Body of pancreas (tissue), 4 donors: Measurements from ENCODE around the gene SERPINA5. TPM values are rescaled to one million over a fixed set of nuclear protein-coding genes. Genes with fewer than 3 reads are reported as not detected.
"Not testable (repeated sequence)": the region's sequence is repeated elsewhere in the genome, so short reads cannot be mapped to it uniquely, and the experiment has no call there.

ENCODE experiments used
- ATAC-seq: fragments of 150-250 bp; one replicate; pipeline ENCODE4 v1.9.1; 2016
- DNase-seq, 4 donors: peaks; one replicate each; pipeline ENCODE4 v3.0.0-alpha.2; 2019
- H3K27ac ChIP-seq, 4 donors: fragments of 200-600 bp; sonication (generic); 1 replicate in 3 of 4; 2 replicates in 1 of 4; pipeline versions ENCODE4 v1.5.1 to v1.6.1; 2016 to 2019; ENCODE audit warnings: mild to moderate bottlenecking in 1 of 4, mixed read lengths in 1 of 4, moderate library complexity in 1 of 4
- H3K27me3 ChIP-seq, 2 donors: fragments of 200-600 bp; sonication (generic); one replicate each; pipeline ENCODE4 v1.6.0; 2016; ENCODE audit warnings: mild to moderate bottlenecking in 1 of 2
- H3K36me3 ChIP-seq, 2 donors: fragments of 200-600 bp; sonication (generic); replicated peaks in 1 of 2; 2 replicates each; pipeline ENCODE4 v1.5.1; 2016; ENCODE audit warnings: low read depth in 2 of 2; ENCODE audit not compliant: insufficient read depth in 1 of 2
- H3K4me1 ChIP-seq: fragments of 200-600 bp; sonication (generic); one replicate; pipeline ENCODE4 v1.6.0; 2016
- H3K4me3 ChIP-seq, 2 donors: fragments of 200-600 bp; sonication (generic); 1 replicate in 1 of 2; 2 replicates in 1 of 2; pipeline ENCODE4 v1.5.1; 2016 to 2019
- H3K9me3 ChIP-seq, 3 donors: fragments of 200-600 bp; sonication (generic); 1 replicate in 2 of 3; 2 replicates in 1 of 3; pipeline ENCODE4 v1.5.1; 2016
- CTCF ChIP-seq, 7 experiments: fragments of 450-650 bp in 4 of 7; fragments of 200-600 bp in 3 of 7; sonication (generic) in 3 of 7; IDR thresholded peaks; one replicate each; pipeline ENCODE4 v1.5.1; 2016 to 2019; ENCODE audit warnings: antibody characterized with exemption in 7 of 7
- POLR2A ChIP-seq, 3 donors: fragments of 450-650 bp; IDR thresholded peaks; one replicate each; pipeline ENCODE4 v1.6.1; 2016; ENCODE audit warnings: antibody characterized with exemption in 3 of 3, mild to moderate bottlenecking in 2 of 3
- WGBS, 2 donors: methylation state at CpG; one replicate each; pipeline ENCODE4 v1.1.5; 2017; 5-methylcytosine and 5-hydroxymethylcytosine counted together
- intact Hi-C: fragments of 100-400 bp; cut with DNase I; formaldehyde crosslinking; loops from one replicate; pipeline ENCODE4 v1.15.1; 2023
- total RNA-seq, 2 donors: library from RNA; depleted of rRNA; stranded (reverse); fragments of >200 nt; gene quantifications; one replicate each; pipeline ENCODE4 v1.1.0, GENCODE V29; 2016

SERPINA5 gene
- total RNA-seq, 2 donors from 2014 or later, result 76.0 to 101 TPM

- Histone ChIP-seq H3K4me3 (no peak overlapping the region), H3K27ac (peak overlapping the region; percentile 59 to 75 (median 67)), H3K9me3 (no peaks in the 10 kb centered on the region), H3K36me3 (no peaks in the 10 kb centered on the region), H3K4me1 (peaks cover 70% of the 10 kb centered on the region), H3K27me3 (no peaks in the 10 kb centered on the region)
- DNase-seq (peak; percentile 66 to 82 (median 77)), ATAC-seq (peak; percentile 68)
- 51 to 53% methylated on average over 2 to 5 of the region's 5 CpGs for WGBS, 2 donors
- intact Hi-C loops, result no loop called here
- no peak for TF ChIP-seq CTCF (IDR thresholded peaks at IDR 0.05)
- no peak for TF ChIP-seq POLR2A (IDR thresholded peaks at IDR 0.05)
These were observed 5.3 kb upstream of the SERPINA5 start for GRCh38 chr14:94575730-94576585.

- H3K36me3 ChIP-seq, intact Hi-C loops, H3K9me3 ChIP-seq, H3K4me3 ChIP-seq, ATAC-seq, DNase-seq, H3K27me3 ChIP-seq: not testable (repeated sequence)
- Histone ChIP-seq H3K4me1 (peaks cover 70% of the 10 kb centered on the region), H3K27ac (peak overlapping the region in 1 of 4 donors; percentile 75)
These were observed 3.8 kb upstream of the SERPINA5 start for GRCh38 chr14:94577472-94577871.

- Histone ChIP-seq H3K27ac (no peak overlapping the region), H3K36me3 (no peaks in the 10 kb centered on the region), H3K27me3 (no peaks in the 10 kb centered on the region), H3K9me3 (no peaks in the 10 kb centered on the region), H3K4me3 (no peak overlapping the region), H3K4me1 (peaks cover 70% of the 10 kb centered on the region)
- 90 to 93% methylated on average over 6 of the region's 6 CpGs for WGBS, 2 donors
- DNase-seq, result no peak
- TF ChIP-seq POLR2A (IDR thresholded peaks at IDR 0.05) (no peak), CTCF (IDR thresholded peaks at IDR 0.05) (no peak)
- no peak for ATAC-seq
- intact Hi-C loops, result no loop called here
These were observed 2.5 kb upstream of the SERPINA5 start for GRCh38 chr14:94578712-94579111.

GRCh38 chr14:94582199-94582750, 1.0 kb downstream of the SERPINA5 start:
- H3K27ac ChIP-seq, result peak overlapping the region; percentile 65 to 84 (median 78)
- intact Hi-C loops, result no loop called here

More at GRCh38 chr14:94582199-94582750, 1.0 kb downstream of the SERPINA5 start:
- 16 to 18% methylated on average over 7 of the region's 7 CpGs for WGBS, 2 donors
- Histone ChIP-seq H3K9me3 (no peaks in the 10 kb centered on the region), H3K36me3 (no peaks in the 10 kb centered on the region), H3K27me3 (no peaks in the 10 kb centered on the region), H3K4me3 (no peak overlapping the region), H3K4me1 (peaks cover 64% of the 10 kb centered on the region)
- DNase-seq (peak; percentile 66 to 81 (median 76)), ATAC-seq (peak; percentile 75)
- TF ChIP-seq CTCF (IDR thresholded peaks at IDR 0.05) (no peak), POLR2A (IDR thresholded peaks at IDR 0.05) (no peak)
